Activated naive CD8-positive, alpha-beta T cell (primary cell): ENCODE measurements around the gene PCSK7.

Source experiments
- H3K27ac Mint-ChIP-seq: one replicate; pipeline ENCODE4 v1.8.0; 2021; ENCODE audit warnings: mixed read lengths
- H3K27me3 Mint-ChIP-seq: one replicate; pipeline ENCODE4 v1.8.0; 2021; ENCODE audit warnings: mixed read lengths
- H3K36me3 Mint-ChIP-seq: one replicate; pipeline ENCODE4 v1.8.0; 2021; ENCODE audit warnings: mixed read lengths
- H3K4me1 Mint-ChIP-seq: one replicate; pipeline ENCODE4 v1.8.0; 2021; ENCODE audit warnings: low read depth, mixed read lengths
- H3K4me3 Mint-ChIP-seq: one replicate; pipeline ENCODE4 v1.8.0; 2021; ENCODE audit warnings: mild to moderate bottlenecking, mixed read lengths
- H3K9me3 Mint-ChIP-seq: one replicate; pipeline ENCODE4 v1.8.0; 2021; ENCODE audit warnings: low read depth, mixed read lengths

Gene PCSK7

GRCh38 chr11:117199916-117200812 is 31.7 kb downstream of the PCSK7 start:
- Mint-ChIP-seq H3K36me3 (peaks cover 2% of the 10 kb centered on the region), H3K27ac (no peak overlapping the region), H3K4me3 (no peak overlapping the region), H3K4me1 (peaks cover 2% of the 10 kb centered on the region), H3K27me3 (no peaks in the 10 kb centered on the region), H3K9me3 (no peaks in the 10 kb centered on the region)

- no peak within 1 kb of the TSS for H3K4me3 Mint-ChIP-seq
- no peaks in the 10 kb centered on the region for H3K9me3 Mint-ChIP-seq
- no peak within 1 kb of the TSS for H3K27ac Mint-ChIP-seq
- peaks cover 2% of the 10 kb centered on the region for H3K4me1 Mint-ChIP-seq
- no peaks in the 10 kb centered on the region for H3K27me3 Mint-ChIP-seq
- H3K36me3 Mint-ChIP-seq: peaks cover 2% of the 10 kb centered on the region
These were observed 32.6 kb downstream of the PCSK7 start, which contains the start of gene TAGLN for GRCh38 chr11:117199053-117199915. Gene TAGLN, plus strand, starts transcription at chr11:117199370. Its CDS starts 3,644 bp downstream, at chr11:117203014.

GRCh38 chr11:117198613-117199012 is 33.3 kb downstream of the PCSK7 start:
- Mint-ChIP-seq H3K9me3 (no peaks in the 10 kb centered on the region), H3K36me3 (no peaks in the 10 kb centered on the region), H3K27ac (no peak overlapping the region)

GRCh38 chr11:117197516-117198456 is 34.1 kb downstream of the PCSK7 start:
- Mint-ChIP-seq H3K36me3 (no peaks in the 10 kb centered on the region), H3K27me3 (no peaks in the 10 kb centered on the region), H3K4me3 (no peak overlapping the region), H3K27ac (no peak overlapping the region), H3K9me3 (no peaks in the 10 kb centered on the region), H3K4me1 (peaks cover 2% of the 10 kb centered on the region)

More at GRCh38 chr11:117198613-117199012, 33.3 kb downstream of the PCSK7 start:
- Mint-ChIP-seq H3K4me1 (peaks cover 2% of the 10 kb centered on the region), H3K4me3 (no peak overlapping the region), H3K27me3 (no peaks in the 10 kb centered on the region)

- Mint-ChIP-seq H3K27ac (no peak overlapping the region), H3K36me3 (no peaks in the 10 kb centered on the region), H3K9me3 (no peaks in the 10 kb centered on the region), H3K4me3 (no peak overlapping the region), H3K27me3 (no peaks in the 10 kb centered on the region), H3K4me1 (peaks cover 2% of the 10 kb centered on the region)
These were observed 34.9 kb downstream of the PCSK7 start for GRCh38 chr11:117197006-117197405.

GRCh38 chr11:117195761-117196160 is 36.1 kb downstream of the PCSK7 start:
- no peaks in the 10 kb centered on the region for H3K36me3 Mint-ChIP-seq
- H3K4me1 Mint-ChIP-seq: peaks cover 2% of the 10 kb centered on the region
- H3K27ac Mint-ChIP-seq: peak overlapping the region; percentile 58
- no peaks in the 10 kb centered on the region for H3K27me3 Mint-ChIP-seq
- no peaks in the 10 kb centered on the region for H3K9me3 Mint-ChIP-seq
- no peak overlapping the region for H3K4me3 Mint-ChIP-seq

- H3K4me3 Mint-ChIP-seq: no peak overlapping the region
- H3K36me3 Mint-ChIP-seq: no peaks in the 10 kb centered on the region
- no peaks in the 10 kb centered on the region for H3K27me3 Mint-ChIP-seq
- peak overlapping the region; percentile 58 for H3K27ac Mint-ChIP-seq
- peaks cover 2% of the 10 kb centered on the region for H3K4me1 Mint-ChIP-seq
- no peaks in the 10 kb centered on the region for H3K9me3 Mint-ChIP-seq
These were observed 36.6 kb downstream of the PCSK7 start for GRCh38 chr11:117195258-117195657.

GRCh38 chr11:117194267-117194666 is 37.6 kb downstream of the PCSK7 start:
- Mint-ChIP-seq H3K27me3 (no peaks in the 10 kb centered on the region), H3K36me3 (no peaks in the 10 kb centered on the region), H3K9me3 (no peaks in the 10 kb centered on the region), H3K4me3 (no peak overlapping the region), H3K4me1 (peaks cover 2% of the 10 kb centered on the region), H3K27ac (no peak overlapping the region)

- no peaks in the 10 kb centered on the region for H3K9me3 Mint-ChIP-seq
- peak overlapping the region; percentile 50 for H3K27ac Mint-ChIP-seq
- H3K4me3 Mint-ChIP-seq: no peak overlapping the region
- H3K27me3 Mint-ChIP-seq: no peaks in the 10 kb centered on the region
- H3K4me1 Mint-ChIP-seq: peaks cover 2% of the 10 kb centered on the region
- H3K36me3 Mint-ChIP-seq: no peaks in the 10 kb centered on the region
These were observed 38.5 kb downstream of the PCSK7 start for GRCh38 chr11:117193130-117194020.

- no peak overlapping the region for H3K4me3 Mint-ChIP-seq
- no peak overlapping the region for H3K27ac Mint-ChIP-seq
- no peaks in the 10 kb centered on the region for H3K36me3 Mint-ChIP-seq
- peaks cover 2% of the 10 kb centered on the region for H3K4me1 Mint-ChIP-seq
- no peaks in the 10 kb centered on the region for H3K9me3 Mint-ChIP-seq
- no peaks in the 10 kb centered on the region for H3K27me3 Mint-ChIP-seq
These were observed 39.4 kb downstream of the PCSK7 start for GRCh38 chr11:117192401-117192875.

- Mint-ChIP-seq H3K27me3 (no peaks in the 10 kb centered on the region), H3K27ac (no peak overlapping the region), H3K9me3 (no peaks in the 10 kb centered on the region), H3K4me1 (peaks cover 2% of the 10 kb centered on the region), H3K4me3 (no peak overlapping the region), H3K36me3 (no peaks in the 10 kb centered on the region)
These were observed 40.0 kb downstream of the PCSK7 start for GRCh38 chr11:117191680-117192400.

- H3K27ac Mint-ChIP-seq: no peak overlapping the region
- no peaks in the 10 kb centered on the region for H3K36me3 Mint-ChIP-seq
- H3K4me3 Mint-ChIP-seq: no peak overlapping the region
- no peaks in the 10 kb centered on the region for H3K27me3 Mint-ChIP-seq
- no peaks in the 10 kb centered on the region for H3K4me1 Mint-ChIP-seq
- H3K9me3 Mint-ChIP-seq: no peaks in the 10 kb centered on the region
These were observed 41.8 kb downstream of the PCSK7 start for GRCh38 chr11:117189941-117190544.
